ENCODE results near the gene DAND5.

The DAND5 gene

DNA sequence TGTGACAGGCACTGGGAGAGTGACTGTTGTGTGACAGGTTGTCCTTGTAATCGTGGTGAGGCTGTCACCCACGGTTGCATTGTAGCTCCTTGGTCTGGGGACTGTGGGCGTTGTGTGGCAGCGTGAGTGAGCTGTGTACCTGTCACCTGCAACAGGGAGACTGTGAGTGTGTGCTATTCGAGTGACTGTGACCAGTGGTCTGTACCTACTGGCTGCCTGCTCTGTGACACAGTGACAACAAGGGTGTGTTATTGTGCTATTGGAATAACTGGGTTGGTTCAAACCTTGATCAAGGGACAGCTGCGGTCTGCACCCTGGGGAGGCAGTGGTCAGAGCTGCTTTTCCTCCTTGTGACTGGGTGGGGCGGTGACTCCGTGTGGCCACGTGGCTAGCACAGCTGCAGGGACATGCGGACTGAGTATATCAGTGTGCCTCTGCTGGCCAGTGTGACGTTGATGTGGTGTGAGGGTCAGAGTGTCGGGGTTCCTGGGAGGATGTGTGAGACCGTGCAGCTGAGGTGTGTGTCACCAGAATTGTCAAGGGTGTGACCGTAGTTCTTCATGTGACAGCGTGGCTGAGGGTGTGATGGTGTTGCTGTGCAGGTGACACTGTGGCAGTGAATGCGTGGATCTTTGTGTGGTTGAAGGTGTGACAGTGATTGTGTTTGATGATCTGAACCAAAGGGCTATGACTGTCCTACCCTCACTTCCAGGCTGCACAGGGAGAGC lies 15.8 kb downstream of the DAND5 start:
- peak; percentile 56 to 71 for DNase-seq
- TF ChIP-seq POLR2A (IDR thresholded peaks at IDR 0.05; ENCODE audit: low read length) (no peak), GATA1 (IDR thresholded peaks at IDR 0.05; ENCODE audit: low read depth, low read length) (no peak)

- DNase-seq = no peak
- no peak for TF ChIP-seq POLR2A (IDR thresholded peaks at IDR 0.05; ENCODE audit: low read length)
- no peak for TF ChIP-seq GATA1 (IDR thresholded peaks at IDR 0.05; ENCODE audit: low read depth, low read length)
These were observed 17.4 kb downstream of the DAND5 start for GRCh38 chr19:12986726-12987125.

DNA sequence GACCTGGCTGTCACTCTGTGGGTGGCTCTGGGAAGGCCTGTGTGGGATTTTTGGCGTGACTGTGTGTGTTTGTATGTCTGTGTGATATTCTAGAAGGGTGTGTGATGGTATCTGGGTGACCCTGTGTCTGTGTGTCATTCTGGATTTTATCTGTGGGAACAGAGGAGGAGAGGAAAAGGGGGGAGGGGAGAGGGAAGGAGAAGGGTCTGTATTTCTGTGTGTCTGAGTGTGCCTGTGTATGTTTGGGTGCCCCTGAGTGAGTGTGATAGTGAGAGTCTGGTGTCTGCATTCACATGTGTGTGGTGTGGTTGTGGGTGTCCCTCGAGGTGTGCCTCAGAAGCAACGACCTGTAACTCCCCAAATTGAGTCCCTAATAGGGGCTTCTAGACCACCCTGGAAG lies 17.8 kb downstream of the DAND5 start:
- TF ChIP-seq GATA1 (IDR thresholded peaks at IDR 0.05; ENCODE audit: low read depth, low read length) (no peak), POLR2A (IDR thresholded peaks at IDR 0.05; ENCODE audit: low read length) (no peak)
- no peak for DNase-seq

- DNase-seq = no peak
- TF ChIP-seq POLR2A (IDR thresholded peaks at IDR 0.05; ENCODE audit: low read length) (no peak), GATA1 (IDR thresholded peaks at IDR 0.05; ENCODE audit: low read depth, low read length) (no peak)
These were observed 18.4 kb downstream of the DAND5 start for GRCh38 chr19:12987781-12988180.

- no peak for TF ChIP-seq POLR2A (IDR thresholded peaks at IDR 0.05; ENCODE audit: low read length)
- TF ChIP-seq GATA1 (IDR thresholded peaks at IDR 0.05; ENCODE audit: low read depth, low read length) = no peak
These were observed 21.1 kb downstream of the DAND5 start for GRCh38 chr19:12990431-12990830.

GRCh38 chr19:12990853-12991252 lies 21.5 kb downstream of the DAND5 start:
- no peak for TF ChIP-seq POLR2A (IDR thresholded peaks at IDR 0.05; ENCODE audit: low read length)
- no peak for DNase-seq

More at GRCh38 chr19:12990431-12990830, 21.1 kb downstream of the DAND5 start:
- DNase-seq = no peak

DNA sequence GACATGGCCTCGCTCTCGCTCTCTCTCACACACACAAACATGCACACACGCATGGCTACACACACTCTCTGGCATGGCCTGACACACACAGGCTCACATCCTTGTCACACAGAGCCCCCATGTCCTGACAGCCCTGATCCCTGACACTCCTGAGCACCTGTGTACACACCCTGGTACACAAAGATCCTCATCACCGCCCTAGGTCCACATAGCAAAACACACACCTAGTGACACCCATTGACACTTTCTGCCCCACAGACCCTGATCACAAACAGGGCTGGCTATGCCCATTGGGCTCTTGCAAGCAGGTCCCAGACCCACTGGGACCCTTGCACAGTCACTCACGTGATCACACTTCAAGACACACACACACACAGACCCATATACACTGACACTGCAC lies 21.9 kb downstream of the DAND5 start:
- DNase-seq = no peak
- TF ChIP-seq POLR2A (IDR thresholded peaks at IDR 0.05; ENCODE audit: low read length) (no peak), GATA1 (IDR thresholded peaks at IDR 0.05; ENCODE audit: low read depth, low read length) (no peak)

DNA sequence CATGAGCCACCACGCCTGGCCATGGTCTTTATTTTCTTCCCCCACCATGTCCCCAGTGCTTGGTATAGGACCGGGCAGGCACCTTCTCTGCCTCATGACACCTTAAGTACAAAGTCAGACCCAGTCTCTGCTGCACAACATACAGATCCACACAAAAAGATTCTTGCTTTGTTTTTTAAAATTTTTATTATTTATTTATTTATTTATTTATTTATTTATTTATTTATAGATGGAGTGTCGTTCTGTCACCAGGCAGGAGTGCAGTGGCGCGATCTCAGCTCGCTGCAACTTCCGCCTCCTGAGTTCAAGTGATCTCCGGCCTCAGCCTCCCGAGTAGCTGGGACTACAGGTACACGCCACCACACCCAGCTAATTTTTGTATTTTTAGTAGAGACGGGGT lies 23.4 kb downstream of the DAND5 start:
- TF ChIP-seq GATA1 (IDR thresholded peaks at IDR 0.05; ENCODE audit: low read depth, low read length) (no peak), POLR2A (IDR thresholded peaks at IDR 0.05; ENCODE audit: low read length) (no peak)

GRCh38 chr19:12993562-12993961 lies 24.2 kb downstream of the DAND5 start:
- no peak for DNase-seq
- TF ChIP-seq GATA1 (IDR thresholded peaks at IDR 0.05; ENCODE audit: low read depth, low read length) = no peak
- no peak for TF ChIP-seq POLR2A (IDR thresholded peaks at IDR 0.05; ENCODE audit: low read length)

More for the DNA sequence above, 23.4 kb downstream of the DAND5 start:
- DNase-seq = no peak

GRCh38 chr19:12994701-12995595 lies 25.6 kb downstream of the DAND5 start, which contains the start of gene NFIX:
Gene NFIX (plus strand): TSS chr19:12995475. CDS start chr19:12995838, 363 bp downstream.
- no peak for TF ChIP-seq GATA1 (IDR thresholded peaks at IDR 0.05; ENCODE audit: low read depth, low read length)
- TF ChIP-seq POLR2A (IDR thresholded peaks at IDR 0.05; ENCODE audit: low read length) = no peak
- peak; percentile 80 to 88 for DNase-seq

- no peak for TF ChIP-seq POLR2A (IDR thresholded peaks at IDR 0.05; ENCODE audit: low read length)
- TF ChIP-seq GATA1 (IDR thresholded peaks at IDR 0.05; ENCODE audit: low read depth, low read length) = no peak
- peak; percentile 60 to 64 for DNase-seq
These were observed 26.4 kb downstream of the DAND5 start for GRCh38 chr19:12995596-12996405.

DNA sequence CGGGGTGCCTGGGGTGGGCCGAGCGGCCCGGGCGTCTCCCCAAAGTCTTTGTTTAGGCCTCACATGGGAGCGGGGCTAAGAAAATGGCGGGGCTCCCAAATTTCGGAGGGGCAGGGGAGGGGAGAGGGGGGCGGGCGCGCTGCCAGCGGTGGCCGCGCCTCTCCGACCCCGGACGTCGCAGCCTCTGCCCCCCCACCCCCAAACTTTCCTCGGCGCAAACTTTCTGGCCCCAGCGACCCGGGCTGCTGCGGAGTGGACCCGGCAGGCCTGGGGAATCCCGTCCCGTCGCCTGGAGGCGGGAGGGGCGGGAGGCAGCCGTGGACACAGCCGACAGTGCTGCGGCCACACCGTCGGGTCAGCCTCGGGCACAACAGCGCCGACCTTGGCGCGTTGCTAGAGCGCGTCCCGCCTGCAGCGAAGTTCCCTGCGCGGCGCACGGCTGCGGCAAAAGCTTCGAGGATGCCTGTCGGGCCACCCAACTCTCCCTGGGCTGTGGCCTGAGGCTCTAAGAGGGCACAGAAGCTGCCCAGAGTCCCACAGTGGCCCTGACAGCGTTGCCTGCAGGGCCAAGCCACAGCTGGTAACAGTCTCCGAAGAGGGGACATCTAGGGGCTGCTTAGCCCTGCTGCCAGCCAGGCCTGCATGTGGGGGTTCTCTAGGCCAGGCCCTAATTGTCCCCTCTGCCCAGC lies 27.2 kb downstream of the DAND5 start:
- peak; percentile 44 to 46 for DNase-seq
- no peak for TF ChIP-seq POLR2A (IDR thresholded peaks at IDR 0.05; ENCODE audit: low read length)
- TF ChIP-seq GATA1 (IDR thresholded peaks at IDR 0.05; ENCODE audit: low read depth, low read length) = no peak
